Ramos (cell line): ENCODE data around the gene SCN1A.
"Not testable (repeated sequence)": the region's sequence is repeated elsewhere in the genome, so short reads cannot be mapped to it uniquely, and the experiment has no call there.

Experiments used
- in situ Hi-C: fragments of 300-500 bp; cut with MboI; formaldehyde crosslinking; loops from one replicate; pipeline ENCODE4 v1.14.3; 2022; ENCODE audit warnings: low sequenced_read_pairs; ENCODE audit not compliant: unreplicated experiment

Gene SCN1A

DNA sequence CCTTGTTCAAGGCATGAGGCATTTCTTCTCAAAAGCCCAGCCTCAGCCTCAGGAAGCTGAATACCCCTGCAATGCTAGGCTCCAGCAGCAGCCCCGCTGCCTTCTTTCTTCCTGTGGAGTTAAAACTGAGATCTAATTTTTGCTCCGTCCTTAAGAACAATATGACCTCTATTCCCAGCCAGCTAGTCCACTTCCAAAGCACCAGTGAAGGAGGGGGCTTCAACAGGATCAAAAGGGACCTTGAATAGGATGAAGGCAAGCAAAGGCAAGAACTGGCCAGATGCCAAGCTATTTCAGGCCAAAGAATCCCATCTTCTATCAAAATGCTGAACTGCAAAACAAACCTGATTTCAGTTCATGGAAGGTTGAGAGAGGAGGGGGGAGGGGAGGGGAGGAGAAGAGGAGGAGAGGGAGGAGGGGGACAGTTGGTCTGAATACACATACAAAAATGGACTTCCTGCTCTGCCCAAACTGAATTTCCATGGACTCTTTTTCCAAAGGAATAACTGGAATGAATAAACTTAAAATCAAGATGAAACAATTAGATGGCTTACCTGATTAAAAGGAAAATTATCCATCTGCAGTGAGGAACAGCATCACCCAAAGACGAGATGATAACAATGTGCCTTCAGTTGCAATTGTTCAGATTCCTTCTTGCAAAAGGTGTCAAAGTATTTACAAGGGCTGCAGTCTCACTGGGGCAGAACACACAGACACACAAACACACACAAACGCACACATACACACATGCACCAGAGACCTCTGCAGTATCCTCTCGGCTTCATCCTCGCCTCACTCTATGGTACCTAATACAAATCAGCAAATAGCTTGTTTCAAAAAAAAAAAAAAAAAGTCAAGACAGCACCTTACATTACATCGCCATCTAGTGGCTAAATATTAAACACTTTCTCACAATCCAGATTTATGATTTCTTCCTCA lies at the start of gene SCN1A:
SCN1A (minus strand) TSS at position 804 of the 939 bp plus-strand sequence. CDS start 54,399 bp downstream, outside the sequence.
- in situ Hi-C loops, result no loop called here

DNA sequence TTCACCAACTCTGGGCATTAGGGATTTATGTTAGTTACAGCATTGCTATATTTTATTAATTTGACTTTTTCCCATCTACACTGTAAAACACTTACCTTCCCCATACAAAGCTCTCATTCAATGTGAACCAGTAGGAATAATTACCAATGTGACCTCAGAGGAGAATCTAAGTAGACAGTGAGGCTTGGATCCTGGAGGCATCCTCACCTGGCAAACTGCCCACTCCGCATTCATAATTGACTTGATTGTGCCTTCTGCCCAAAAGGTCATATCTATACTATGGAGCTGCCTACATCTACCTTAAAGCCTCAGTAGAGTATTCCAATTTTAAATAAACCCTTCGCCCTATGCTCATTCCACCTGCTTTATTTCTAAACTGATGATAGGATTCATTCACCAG lies 45.4 kb upstream of the SCN1A start:
- in situ Hi-C loops, result no loop called here

- in situ Hi-C loops, result no loop called here
Measured at GRCh38 chr2:166171216-166171615, 43.4 kb upstream of the SCN1A start.

DNA sequence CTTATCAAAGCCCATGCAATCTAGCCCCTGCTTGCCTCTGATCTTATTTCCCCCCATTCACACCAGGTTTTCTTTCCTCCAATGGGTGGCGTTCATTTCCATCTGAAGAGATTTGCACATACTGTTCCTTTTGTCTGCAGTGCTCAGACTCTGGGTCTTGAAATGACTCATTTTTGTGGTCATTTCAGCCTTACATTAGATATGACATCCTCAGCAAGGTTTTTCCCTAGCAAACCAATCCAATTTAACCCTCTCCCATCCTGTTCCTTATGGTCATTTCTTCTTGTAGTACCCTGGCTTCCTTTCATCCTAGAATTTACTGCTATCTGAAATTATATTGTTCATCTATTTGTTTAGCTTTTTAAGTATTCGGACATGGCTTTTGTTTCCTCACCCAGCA lies 42.5 kb upstream of the SCN1A start:
- in situ Hi-C loops, result no loop called here

DNA sequence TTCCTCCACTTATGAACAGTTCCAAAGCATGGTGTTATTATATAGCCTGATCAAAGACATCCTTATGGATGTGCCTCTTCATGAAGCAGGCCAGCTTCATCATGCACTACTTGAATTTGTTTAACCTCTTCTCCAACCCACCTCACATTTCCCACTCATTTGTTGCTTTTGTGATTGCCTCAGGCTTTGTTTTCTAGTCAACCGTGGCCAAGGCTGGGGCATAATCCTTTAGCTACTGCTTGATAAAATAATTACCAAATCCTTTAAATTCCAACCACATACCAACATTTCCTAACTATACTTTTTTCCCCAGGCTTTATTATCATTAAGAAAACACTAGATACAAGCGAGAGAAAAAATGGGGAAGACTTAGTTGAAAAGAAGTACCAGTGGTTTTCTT lies 39.6 kb upstream of the SCN1A start:
- in situ Hi-C loops, result no loop called here

- in situ Hi-C loops, result no loop called here
Measured at GRCh38 chr2:166163775-166164174, 36.0 kb upstream of the SCN1A start.

GRCh38 chr2:166158546-166158945 lies 30.7 kb upstream of the SCN1A start:
- in situ Hi-C loops, result no loop called here

- in situ Hi-C loops, result no loop called here
Measured at GRCh38 chr2:166157578-166157977, 29.8 kb upstream of the SCN1A start.

DNA sequence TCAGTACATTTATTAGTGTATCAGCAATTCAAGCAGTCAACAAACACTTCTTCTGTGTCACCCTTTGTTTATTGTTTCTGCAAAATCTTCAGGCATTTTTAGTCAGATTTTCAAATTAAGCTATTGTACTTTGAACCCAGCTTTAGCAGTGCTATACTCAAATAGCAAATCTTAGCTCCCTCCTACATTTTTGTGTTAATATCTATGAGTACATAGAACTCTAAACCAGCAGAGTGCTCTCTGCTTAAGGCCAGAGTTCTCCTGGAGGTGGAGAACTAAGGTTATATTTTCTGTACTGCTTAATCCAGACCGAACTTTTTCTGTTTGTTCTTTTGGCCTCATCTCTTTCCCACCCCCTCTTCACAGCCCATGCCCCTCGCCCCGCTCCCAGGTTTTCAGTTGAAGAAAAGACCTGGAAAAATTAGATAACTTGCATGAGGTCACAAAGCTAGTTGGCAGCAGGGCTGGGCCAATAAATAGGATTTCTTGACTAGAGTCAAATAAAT lies 29.2 kb upstream of the SCN1A start:
- in situ Hi-C loops, result no loop called here

- in situ Hi-C loops, result no loop called here
Measured at GRCh38 chr2:166155589-166155988, 27.8 kb upstream of the SCN1A start.

- in situ Hi-C loops, result no loop called here
Measured at GRCh38 chr2:166154685-166155338, 27.0 kb upstream of the SCN1A start.

DNA sequence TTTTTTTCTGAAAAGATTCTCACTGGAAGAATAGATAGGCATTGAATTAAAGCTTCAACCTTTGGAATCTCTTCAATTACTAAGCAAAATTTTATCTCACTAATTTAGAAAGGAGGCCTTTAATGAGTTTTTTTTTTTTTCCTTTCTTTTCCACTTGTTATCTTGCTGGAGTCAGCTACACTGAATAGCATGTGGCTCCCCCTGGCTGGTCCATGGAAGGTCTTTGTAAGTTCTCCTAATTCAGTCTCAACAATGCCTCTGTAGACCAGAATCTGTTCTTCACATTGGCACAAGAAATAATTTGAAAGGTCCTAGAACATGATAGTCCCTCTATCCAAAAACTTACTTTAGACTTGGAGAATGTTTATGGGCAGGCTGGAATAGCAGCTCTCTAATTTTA lies 24.2 kb upstream of the SCN1A start:
- in situ Hi-C loops, result no loop called here

GRCh38 chr2:166148500-166149400 lies 20.9 kb upstream of the SCN1A start:
- in situ Hi-C loops, result no loop called here

DNA sequence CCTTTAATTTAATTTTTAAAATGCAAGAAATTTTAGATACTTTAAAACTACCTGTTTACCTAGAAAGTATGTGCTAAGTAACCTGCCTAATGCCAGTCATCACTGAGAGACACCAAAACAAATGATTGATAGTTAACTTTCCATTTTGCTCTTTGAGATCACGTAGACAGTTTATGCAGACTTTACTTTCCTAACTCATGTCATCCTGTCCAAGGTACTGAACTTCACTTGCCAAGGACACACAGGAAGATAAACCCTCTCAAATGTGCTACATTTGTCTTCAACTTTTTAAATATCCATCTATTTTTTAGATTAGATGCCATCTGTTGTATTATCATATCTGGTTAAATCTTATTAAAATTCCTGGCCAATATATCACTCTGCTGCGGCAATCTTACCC lies 20.1 kb upstream of the SCN1A start:
- in situ Hi-C loops, result no loop called here

GRCh38 chr2:166144071-166144470 lies 16.3 kb upstream of the SCN1A start:
- in situ Hi-C loops, result no loop called here

- in situ Hi-C loops, result no loop called here
Measured at GRCh38 chr2:166140932-166141331, 13.1 kb upstream of the SCN1A start.

GRCh38 chr2:166140475-166140874 lies 12.7 kb upstream of the SCN1A start:
- in situ Hi-C loops, result no loop called here

DNA sequence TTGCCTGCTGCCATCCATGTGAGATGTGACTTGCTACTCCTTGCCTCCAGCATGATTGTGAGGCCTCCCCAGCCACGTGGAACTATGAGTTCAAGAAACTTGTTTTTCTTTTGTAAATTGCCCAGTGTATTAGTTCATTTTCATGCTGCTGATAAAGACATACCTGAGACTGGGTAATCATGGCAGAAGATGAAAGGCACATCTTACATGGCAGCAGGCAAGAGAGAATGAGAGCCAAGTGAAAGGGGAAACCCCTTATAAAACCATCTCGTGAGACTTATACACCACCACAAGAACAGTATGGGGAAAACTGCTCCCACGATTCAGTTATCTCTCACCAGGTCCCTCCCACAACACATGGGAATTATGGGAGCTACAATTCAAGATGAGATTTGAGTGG lies 11.7 kb upstream of the SCN1A start:
- in situ Hi-C loops, result not testable (repeated sequence)

DNA sequence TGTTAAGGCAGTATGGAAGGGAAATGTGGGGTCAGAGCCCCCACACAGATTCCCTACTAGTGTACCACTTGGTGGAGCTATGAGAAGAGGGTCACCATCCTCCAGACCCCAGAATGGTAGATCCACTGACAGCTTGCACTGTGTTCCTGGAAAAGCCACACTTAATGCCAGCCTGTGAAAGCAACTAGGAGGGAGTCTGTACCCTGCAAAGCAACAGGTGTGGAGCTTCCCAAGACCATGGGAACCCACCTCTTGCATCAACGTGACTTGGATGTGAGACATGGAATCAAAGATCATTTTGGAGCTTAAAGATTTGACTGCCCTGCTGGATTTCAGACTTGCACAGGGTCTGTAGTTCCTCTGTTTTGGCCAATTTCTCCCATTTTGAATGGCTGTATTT lies 10.8 kb upstream of the SCN1A start:
- in situ Hi-C loops, result no loop called here

DNA sequence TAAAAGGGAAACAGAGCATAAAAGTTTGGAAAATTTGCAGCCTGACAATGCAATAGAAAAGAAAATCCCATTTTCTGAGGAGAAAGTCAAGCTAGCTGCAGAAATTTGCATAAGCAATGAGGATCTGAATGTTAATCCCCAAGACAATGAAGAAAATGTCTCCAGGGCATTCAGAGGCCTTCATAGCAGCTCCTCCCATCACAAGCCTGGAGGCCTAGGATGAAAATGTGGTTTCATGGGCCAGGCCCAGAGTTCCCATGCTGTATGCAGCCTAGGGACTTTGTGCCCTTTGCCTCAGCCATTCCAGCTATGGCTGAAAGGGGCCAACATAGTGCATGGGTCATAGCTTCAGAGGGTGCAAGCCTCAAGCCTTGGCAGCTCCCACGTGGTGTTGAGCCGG lies 10.3 kb upstream of the SCN1A start:
- in situ Hi-C loops, result no loop called here
